Skin of body (tissue), 2 donors: Measurements from ENCODE around the gene OPTC. TPM values are rescaled to one million over a fixed set of nuclear protein-coding genes. Genes with fewer than 3 reads are reported as not detected.
A peak's percentile ranks its signal among the peaks of the same experiment; 100 is the strongest.
"Not testable (repeated sequence)": the region's sequence is repeated elsewhere in the genome, so short reads cannot be mapped to it uniquely, and the experiment has no call there.

ENCODE experiments used
- DNase-seq: peaks from one replicate; lab custom pipeline; 2025; lab: John Stamatoyannopoulos, UW
- total RNA-seq: library from RNA; depleted of rRNA; stranded (reverse); fragments of >200 nt; gene quantifications from one replicate; pipeline ENCODE4 v1.2.3, GENCODE V29; 2014

OPTC gene
- total RNA-seq, 1 donor from 2014 or later = not detected

- no peak for DNase-seq
Measured at GRCh38 chr1:203516906-203517305, 23.0 kb downstream of the OPTC start.

- DNase-seq = no peak
Measured at GRCh38 chr1:203517426-203518110, 23.6 kb downstream of the OPTC start.

GRCh38 chr1:203518139-203518538, 24.2 kb downstream of the OPTC start:
- DNase-seq = not testable (repeated sequence)

- no peak for DNase-seq
Measured at GRCh38 chr1:203518541-203518940, 24.6 kb downstream of the OPTC start.

- DNase-seq = no peak
Measured at GRCh38 chr1:203519053-203519840, 25.3 kb downstream of the OPTC start.

GRCh38 chr1:203519896-203520295, 25.9 kb downstream of the OPTC start:
- no peak for DNase-seq

GRCh38 chr1:203520315-203520714, 26.4 kb downstream of the OPTC start:
- DNase-seq = no peak

- no peak for DNase-seq
Measured at GRCh38 chr1:203521074-203521794, 27.3 kb downstream of the OPTC start.

- DNase-seq = no peak
Measured at GRCh38 chr1:203521812-203522211, 27.9 kb downstream of the OPTC start.

- DNase-seq = no peak
Measured at GRCh38 chr1:203522237-203522636, 28.3 kb downstream of the OPTC start.

GRCh38 chr1:203523667-203524066, 29.7 kb downstream of the OPTC start:
- no peak for DNase-seq

GRCh38 chr1:203524152-203524551, 30.2 kb downstream of the OPTC start:
- DNase-seq = peak; percentile 24

GRCh38 chr1:203524824-203525223, 30.9 kb downstream of the OPTC start:
- DNase-seq = no peak

- DNase-seq = no peak
Measured at GRCh38 chr1:203525685-203526084, 31.7 kb downstream of the OPTC start.

GRCh38 chr1:203526130-203526529, 32.2 kb downstream of the OPTC start:
- DNase-seq = no peak

- no peak for DNase-seq
Measured at GRCh38 chr1:203526572-203526971, 32.6 kb downstream of the OPTC start.

- no peak for DNase-seq
Measured at GRCh38 chr1:203527013-203527412, 33.1 kb downstream of the OPTC start.

- no peak for DNase-seq
Measured at GRCh38 chr1:203528063-203528462, 34.1 kb downstream of the OPTC start.

- no peak for DNase-seq
Measured at GRCh38 chr1:203528976-203529835, 35.3 kb downstream of the OPTC start.

- DNase-seq = no peak
Measured at GRCh38 chr1:203531063-203531462, 37.1 kb downstream of the OPTC start.

- DNase-seq = no peak
Measured at GRCh38 chr1:203534012-203534411, 40.1 kb downstream of the OPTC start.
